WERI-Rb-1 (cell line): ENCODE measurements around the gene TTC12.

Experiments
- DNase-seq: peaks from one replicate; pipeline ENCODE4 v3.0.0-alpha.2; 2020
- H3K27ac ChIP-seq: fragments of 250-450 bp; sonication (Bioruptor Pico); 2 replicates; pipeline ENCODE4 v1.5.1; 2020; ENCODE audit warnings: mild to moderate bottlenecking, moderate library complexity
- H3K27me3 ChIP-seq: fragments of 250-450 bp; sonication (Bioruptor Pico); 2 replicates; pipeline ENCODE4 v1.5.1; 2021; ENCODE audit warnings: mild to moderate bottlenecking, low read depth, moderate library complexity; ENCODE audit not compliant: insufficient read depth, severe bottlenecking
- H3K36me3 ChIP-seq: fragments of 250-450 bp; sonication (Bioruptor Pico); 2 replicates; pipeline ENCODE4 v1.5.1; 2020; ENCODE audit warnings: mild to moderate bottlenecking, moderate library complexity
- H3K4me3 ChIP-seq: 2 replicates; pipeline ENCODE4 v1.5.1; 2011; ENCODE audit warnings: low read depth, mild to moderate bottlenecking, control low read depth, low read length
- H3K9me3 ChIP-seq: fragments of 250-450 bp; sonication (Bioruptor Pico); 2 replicates; pipeline ENCODE4 v1.5.1; 2021; ENCODE audit warnings: mild to moderate bottlenecking, moderate library complexity; ENCODE audit not compliant: severe bottlenecking
- CTCF ChIP-seq: IDR thresholded peaks from 2 replicates; pipeline ENCODE4 v1.5.1; 2011; ENCODE audit warnings: low read depth, mild to moderate bottlenecking, control low read depth, inconsistent platforms, low read length

Gene TTC12

GRCh38 chr11:113395782-113396336, 81.5 kb downstream of the TTC12 start:
- no peak for DNase-seq
- no peaks in the 10 kb centered on the region for H3K9me3 ChIP-seq
- TF ChIP-seq CTCF = no peak
- no peak overlapping the region for H3K4me3 ChIP-seq
- no peak overlapping the region for H3K27ac ChIP-seq
- peaks cover 8% of the 10 kb centered on the region for H3K27me3 ChIP-seq
- H3K36me3 ChIP-seq = no peaks in the 10 kb centered on the region

GRCh38 chr11:113396690-113397089, 82.3 kb downstream of the TTC12 start:
- no peaks in the 10 kb centered on the region for H3K36me3 ChIP-seq
- no peak overlapping the region for H3K4me3 ChIP-seq
- H3K27ac ChIP-seq = no peak overlapping the region
- DNase-seq = no peak
- no peak for TF ChIP-seq CTCF
- peaks cover 6% of the 10 kb centered on the region for H3K27me3 ChIP-seq
- H3K9me3 ChIP-seq = no peaks in the 10 kb centered on the region

- H3K4me3 ChIP-seq = no peak overlapping the region
- no peaks in the 10 kb centered on the region for H3K9me3 ChIP-seq
- no peak overlapping the region for H3K27ac ChIP-seq
- no peaks in the 10 kb centered on the region for H3K36me3 ChIP-seq
- H3K27me3 ChIP-seq = peaks cover 4% of the 10 kb centered on the region
- TF ChIP-seq CTCF = no peak
- DNase-seq = peak; percentile 42
Observed at GRCh38 chr11:113397212-113397611, 82.8 kb downstream of the TTC12 start.

GRCh38 chr11:113397821-113398220, 83.4 kb downstream of the TTC12 start:
- no peak for TF ChIP-seq CTCF
- no peak overlapping the region for H3K27ac ChIP-seq
- H3K36me3 ChIP-seq = no peaks in the 10 kb centered on the region
- DNase-seq = no peak
- peaks cover 4% of the 10 kb centered on the region for H3K27me3 ChIP-seq
- H3K4me3 ChIP-seq = no peak overlapping the region
- H3K9me3 ChIP-seq = no peaks in the 10 kb centered on the region

GRCh38 chr11:113398669-113399430, 84.5 kb downstream of the TTC12 start:
- Histone ChIP-seq H3K9me3 (no peaks in the 10 kb centered on the region), H3K4me3 (no peak overlapping the region), H3K27ac (no peak overlapping the region), H3K27me3 (no peaks in the 10 kb centered on the region), H3K36me3 (no peaks in the 10 kb centered on the region)
- DNase-seq = no peak
- no peak for TF ChIP-seq CTCF
